RPMI8226 (cell line): ENCODE data around the gene REPS1.
"Not testable (repeated sequence)": the region's sequence is repeated elsewhere in the genome, so short reads cannot be mapped to it uniquely, and the experiment has no call there.

ENCODE experiments used
- DNase-seq: peaks from one replicate; pipeline ENCODE4 v3.0.0-alpha.2; 2015

The REPS1 gene, protein sequence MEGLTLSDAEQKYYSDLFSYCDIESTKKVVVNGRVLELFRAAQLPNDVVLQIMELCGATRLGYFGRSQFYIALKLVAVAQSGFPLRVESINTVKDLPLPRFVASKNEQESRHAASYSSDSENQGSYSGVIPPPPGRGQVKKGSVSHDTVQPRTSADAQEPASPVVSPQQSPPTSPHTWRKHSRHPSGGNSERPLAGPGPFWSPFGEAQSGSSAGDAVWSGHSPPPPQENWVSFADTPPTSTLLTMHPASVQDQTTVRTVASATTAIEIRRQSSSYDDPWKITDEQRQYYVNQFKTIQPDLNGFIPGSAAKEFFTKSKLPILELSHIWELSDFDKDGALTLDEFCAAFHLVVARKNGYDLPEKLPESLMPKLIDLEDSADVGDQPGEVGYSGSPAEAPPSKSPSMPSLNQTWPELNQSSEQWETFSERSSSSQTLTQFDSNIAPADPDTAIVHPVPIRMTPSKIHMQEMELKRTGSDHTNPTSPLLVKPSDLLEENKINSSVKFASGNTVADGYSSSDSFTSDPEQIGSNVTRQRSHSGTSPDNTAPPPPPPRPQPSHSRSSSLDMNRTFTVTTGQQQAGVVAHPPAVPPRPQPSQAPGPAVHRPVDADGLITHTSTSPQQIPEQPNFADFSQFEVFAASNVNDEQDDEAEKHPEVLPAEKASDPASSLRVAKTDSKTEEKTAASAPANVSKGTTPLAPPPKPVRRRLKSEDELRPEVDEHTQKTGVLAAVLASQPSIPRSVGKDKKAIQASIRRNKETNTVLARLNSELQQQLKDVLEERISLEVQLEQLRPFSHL

DNA sequence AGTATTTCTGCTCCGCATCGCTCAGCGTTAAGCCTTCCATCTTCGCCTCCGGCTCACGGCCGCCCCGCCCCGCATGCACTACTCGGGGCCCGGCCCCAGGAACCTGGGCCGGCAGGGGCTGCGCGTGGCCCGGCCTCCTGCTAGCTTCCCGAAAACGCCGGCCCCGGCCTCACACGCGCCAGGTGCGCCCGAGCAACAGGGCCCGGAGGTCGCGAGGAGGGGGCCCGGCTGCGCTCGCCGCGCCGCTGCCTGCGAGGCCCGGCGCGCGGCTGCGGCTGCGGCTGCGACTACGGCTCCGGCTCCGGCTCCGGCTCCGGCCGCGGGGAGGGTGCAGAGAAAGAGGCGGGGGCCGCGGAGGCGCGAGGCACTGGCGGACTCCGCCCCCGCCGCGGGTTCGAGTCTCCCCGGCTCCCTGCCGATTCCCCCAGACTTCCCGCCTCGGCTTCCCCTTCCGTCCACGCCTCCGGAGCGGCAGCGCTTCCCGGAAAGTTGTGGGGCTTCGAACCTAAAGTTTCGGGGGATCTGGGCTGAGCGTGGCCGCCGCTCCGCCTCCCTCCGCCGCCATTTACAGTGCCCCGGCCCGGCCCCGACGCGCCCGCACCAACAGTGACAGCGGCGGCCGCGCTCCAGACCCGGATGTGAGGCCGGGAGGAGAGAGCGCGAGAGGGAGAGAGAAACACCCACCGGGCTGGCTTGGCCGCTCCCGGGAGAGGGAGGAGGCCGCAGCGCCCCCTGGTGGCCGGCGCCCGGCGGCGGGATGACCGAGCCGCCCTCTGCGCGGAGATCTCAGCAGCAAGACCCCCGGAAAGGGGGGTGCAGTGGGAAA lies at the start of gene REPS1:
TSS of gene REPS1 (minus strand) at position 611 of the 826 bp plus-strand sequence. CDS start at position 40, 571 bp downstream.
- peak; percentile 88 for DNase-seq

DNA sequence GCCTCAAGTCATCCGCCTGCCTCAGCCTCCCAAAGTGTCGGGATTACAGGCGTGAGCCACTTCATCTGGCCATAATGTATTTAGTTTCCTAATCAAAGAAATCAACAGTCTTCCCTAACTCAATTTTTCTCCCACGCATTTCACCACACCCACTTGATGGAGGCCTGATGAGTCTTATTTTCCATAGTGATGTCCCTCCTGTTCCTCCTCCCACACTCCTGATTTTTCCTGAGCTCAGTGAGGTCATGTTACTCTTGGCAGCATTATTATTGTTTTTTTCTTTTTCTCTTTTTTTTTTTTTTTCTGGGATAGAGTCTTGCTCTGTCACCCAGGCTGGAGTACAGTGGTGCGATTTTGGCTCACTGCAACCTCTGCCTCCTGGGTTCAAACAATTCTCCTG lies 49.4 kb upstream of the REPS1 start:
- no peak for DNase-seq

DNA sequence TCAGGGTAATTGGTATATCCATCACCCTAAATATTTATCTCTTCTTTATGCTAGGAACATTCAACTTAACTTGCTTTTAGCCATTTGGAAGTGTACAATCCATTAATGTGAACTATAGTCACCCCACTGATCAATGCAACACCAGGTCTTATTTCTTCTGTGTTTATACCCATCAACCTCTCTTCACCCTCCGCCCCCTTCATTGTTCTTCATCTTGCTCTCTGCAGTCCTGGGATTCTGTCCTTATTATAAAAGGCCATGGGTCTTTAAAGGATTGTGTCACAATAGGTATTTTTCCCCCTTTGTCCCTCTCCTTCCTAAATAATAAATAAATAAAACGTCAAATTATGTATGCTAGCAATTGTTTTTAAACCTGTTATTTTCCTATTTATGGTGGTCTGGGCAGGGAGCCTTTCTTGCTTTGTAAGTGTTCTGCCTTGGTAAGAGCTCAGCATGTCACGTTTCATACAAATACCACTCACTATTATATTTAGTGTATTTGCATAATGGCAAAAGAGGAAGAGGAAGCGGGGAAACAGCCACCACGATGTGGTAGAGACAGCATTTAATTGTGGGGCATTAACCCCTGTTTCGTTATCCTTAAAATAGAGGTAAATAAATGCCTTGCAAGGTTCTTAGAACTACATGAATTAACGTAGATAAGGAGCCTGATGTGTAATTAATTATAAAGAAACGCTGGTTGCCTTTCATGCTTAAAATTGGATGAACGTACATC lies 42.3 kb upstream of the REPS1 start:
- DNase-seq, result peak; percentile 8

DNA sequence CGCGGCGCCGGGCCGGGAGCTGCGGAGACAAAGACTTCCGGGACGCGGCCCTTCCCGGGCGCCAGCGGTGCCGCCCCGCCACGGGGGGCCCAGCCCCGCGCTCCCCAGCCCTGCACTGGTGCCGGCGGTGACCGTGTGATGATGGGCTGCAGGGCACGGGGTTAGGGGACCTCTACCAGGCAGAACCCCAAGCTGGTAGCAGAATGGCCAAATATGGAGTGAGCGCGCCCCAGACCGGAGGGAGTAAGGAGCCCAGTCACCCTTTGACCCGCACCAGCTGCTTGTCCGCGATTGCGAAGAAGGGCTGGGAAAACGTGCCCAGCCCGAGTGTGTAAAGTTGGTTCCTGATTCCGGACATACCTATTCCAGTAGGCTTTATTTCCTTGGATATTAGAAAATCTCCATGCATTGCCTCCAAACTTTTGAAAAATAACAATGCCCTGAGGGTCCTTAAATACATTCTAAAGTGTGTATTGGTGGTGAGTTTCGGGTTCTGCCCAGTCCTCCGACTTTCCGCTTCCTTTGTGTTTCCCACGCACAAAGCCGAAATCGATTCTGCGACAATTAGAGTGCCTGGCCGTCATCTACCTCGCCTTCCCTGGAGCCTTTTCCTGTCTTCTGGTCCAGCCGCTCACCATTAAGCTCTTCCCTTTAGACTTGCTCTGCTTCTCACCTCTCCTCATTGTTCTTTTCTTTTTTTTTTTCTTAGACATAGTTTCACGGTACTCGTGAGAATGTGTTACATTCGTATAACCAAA lies 41.6 kb upstream of the REPS1 start:
- peak; percentile 21 for DNase-seq

DNA sequence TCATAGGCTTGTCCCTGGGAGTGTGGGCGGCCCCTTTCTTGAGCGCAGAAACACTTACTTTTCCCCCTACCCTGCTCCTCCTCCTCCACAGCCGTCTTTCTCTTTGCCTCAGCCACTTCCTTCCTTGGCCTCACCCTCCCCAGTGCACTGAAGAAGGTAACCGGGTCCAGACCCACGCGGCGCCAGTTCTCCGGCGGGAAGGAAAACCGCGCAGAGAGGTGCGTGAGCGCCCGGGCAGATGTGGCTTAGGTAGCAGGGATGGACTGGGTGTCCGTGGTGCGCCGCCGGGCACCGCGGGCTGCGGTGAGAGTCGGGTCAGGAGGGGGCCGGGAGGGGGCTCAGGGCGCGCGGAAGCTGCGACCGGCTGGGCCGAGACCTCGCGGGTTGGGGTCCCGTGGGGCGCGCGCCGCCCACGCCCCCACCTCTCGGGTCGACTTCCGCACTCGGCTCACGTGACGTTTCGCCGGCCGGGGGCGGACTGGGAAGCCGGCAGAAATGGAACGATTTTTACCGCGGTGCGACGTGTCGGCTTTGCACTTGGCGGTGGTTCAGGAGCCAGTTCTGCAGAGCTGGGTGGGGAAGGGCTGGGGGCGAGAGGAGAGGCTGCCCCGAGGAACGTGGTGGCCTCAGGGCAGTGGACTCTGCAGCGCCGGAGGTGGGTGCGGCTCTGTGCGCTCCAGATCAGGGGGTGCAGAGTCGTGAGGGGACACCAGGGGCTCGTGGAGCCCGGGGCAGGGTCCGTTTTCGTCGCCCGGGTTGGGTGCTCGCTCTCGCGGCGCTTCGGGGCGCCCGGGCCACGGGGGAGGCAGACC lies 40.8 kb upstream of the REPS1 start, which contains the start of gene ABRACL:
TSS of gene ABRACL (plus strand) at position 88 of the 812 bp plus-strand sequence. CDS start 5,416 bp downstream, outside the sequence.
- peak; percentile 67 for DNase-seq

DNA sequence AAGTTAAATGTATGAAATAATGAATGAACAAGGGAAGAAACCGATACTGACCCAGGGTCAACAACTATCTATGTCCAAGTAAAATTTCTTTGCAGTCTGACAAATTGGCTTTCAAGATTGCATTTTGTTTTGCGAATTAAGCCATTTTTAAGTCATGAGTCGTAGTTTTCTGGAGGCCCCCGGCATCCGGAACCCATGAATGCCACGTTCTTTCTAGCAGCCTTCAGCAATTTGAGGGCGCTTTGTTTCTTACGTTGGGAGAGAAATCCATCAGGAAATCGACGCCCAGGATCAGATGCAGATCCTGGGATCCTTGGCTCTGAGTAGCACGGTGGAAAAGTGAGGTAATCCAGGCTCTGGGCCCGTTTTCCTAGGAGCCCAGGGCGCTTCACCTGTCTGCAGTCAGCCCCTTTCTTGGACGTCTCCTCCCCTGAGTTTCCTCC lies 40.2 kb upstream of the REPS1 start:
- DNase-seq, result peak; percentile 15

DNA sequence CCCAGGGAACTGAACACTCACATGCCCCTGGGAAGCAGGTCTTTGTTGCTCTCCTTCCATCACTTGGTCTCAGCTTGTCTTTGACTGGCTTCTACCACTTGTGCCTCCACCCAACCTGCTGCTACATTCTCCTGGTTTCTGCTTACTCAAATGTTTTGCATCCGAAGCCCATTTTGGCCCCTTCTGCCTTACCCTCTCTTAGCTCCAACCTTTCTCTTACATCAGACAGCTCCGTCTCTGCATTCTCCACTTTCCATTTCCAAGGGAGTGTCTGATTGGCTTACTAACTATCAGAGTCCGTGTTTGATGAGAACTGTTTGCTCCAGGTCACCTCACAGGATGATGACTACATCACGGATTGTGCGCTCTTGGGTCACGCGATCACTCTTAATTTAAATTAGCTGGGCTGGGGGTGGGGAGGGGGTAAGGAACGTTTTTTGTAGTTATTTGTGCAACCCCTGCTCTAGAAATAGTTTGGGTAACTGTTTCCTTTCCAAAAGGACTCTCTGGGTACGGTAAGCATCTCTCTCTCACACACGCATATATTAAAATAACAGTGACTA lies 39.6 kb upstream of the REPS1 start:
- DNase-seq, result no peak

DNA sequence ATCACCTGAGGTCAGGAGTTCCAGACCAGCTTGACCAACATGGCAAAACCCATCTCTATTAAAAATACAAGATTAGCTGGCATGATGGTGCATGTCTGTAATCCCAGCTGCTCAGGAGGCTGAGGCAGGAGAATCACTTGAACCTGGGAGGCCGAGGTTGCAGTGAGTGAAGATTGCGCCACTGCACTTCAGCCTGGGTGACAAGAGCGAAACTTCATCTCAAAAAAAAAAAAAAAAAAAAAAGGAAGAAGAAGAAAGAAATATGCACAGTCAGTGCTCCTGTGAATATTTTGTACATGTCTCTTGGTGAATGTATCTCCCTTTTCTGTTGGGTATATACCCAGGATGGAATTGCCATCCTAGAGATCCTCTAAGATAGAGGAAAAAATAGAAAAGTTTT lies 37.4 kb upstream of the REPS1 start:
- not testable (repeated sequence) for DNase-seq

DNA sequence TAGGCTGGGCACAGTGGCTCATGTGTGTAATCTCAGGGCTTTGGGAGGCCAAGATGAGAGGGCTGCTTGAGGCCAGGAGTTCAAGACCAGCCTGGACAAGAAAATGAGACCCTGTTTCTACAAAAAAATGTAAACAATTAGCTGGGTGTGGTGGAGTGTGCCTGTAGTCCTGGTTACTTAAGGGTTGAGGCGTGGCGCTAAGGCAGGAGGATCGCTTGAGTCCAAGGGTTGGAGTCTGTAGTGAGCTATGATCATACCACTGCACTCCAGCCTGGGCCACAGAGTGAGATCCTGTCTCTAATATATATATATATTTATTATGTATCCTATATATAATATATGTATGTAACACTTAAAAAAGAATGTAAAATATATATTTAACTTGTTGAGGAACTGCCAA lies 32.6 kb upstream of the REPS1 start:
- DNase-seq, result no peak

DNA sequence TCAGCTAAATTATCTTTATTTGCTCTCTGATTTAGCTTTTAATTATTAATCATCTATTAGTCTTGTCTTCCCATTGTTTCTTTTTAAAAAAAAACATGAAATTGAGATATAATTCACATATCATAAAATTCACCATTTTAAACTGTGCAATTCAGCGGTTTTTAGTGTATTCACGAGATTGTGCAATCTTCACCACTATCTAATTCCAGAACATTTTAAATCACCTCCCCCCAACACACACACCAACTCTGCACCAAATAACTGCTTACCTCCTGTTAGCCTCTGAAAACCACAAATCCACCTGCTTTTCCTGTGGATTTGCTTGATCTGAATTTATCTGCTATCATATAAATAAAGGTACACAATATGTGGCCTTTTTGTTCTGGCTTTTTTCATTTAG lies 31.7 kb upstream of the REPS1 start:
- DNase-seq, result no peak

DNA sequence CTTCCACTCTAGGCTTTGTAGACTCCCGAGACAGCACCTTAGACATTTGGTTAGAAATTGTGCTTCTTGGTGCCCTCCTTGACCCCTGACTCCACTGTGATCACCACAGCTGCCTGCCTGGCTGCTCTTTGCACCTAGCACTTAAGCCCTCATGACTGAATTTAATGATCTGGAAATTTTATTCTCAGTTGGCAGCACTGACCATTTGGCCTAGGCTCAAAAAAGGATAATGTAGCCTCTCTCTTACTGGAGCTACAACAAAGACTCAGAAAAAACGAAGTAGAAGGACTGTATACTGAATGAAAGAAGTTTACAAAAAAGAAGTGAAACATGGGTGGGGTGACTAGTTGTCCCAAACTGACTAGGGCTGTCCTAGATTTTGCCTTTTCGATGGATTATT lies 29.2 kb upstream of the REPS1 start:
- DNase-seq, result no peak

DNA sequence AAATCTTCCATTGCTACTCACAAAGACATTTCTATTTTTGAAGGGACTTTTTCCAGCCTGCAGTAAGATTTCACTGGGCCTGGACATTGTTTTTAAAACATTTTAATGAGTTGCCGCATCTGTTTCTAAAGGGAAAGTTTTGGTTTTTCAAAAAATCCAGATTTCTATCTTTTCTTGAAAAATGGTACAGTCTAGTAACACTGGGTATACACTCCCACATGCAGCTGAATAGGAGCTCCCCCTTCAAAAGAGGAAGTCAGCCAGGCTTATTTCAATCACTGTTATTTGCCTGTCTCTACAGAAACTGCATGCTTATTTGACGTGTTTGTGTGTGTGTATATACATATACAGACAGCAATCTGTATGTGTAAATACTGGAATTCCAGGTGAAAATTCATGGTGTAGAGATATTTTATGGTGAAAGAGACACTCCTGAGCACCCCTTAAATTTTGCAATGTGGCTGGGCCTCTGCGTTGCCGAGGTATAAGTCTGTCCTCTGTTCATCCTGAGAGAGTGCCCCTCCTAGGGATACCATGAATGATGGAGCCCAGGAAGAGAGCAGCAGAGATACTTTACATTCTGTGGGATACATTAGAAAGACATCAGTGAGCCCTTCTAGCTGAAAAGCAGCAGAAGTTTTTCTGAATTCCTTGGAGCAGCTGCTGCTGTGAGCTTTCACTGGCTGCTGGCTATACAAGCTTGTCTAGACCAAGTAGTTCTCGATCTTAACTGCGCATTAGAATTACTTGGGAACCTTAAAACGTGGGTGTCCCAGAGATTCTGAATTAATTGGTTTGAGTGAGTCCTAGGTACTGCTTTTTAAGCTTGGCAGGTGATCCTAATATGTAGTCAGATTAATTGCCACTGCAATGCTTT lies 28.5 kb upstream of the REPS1 start:
- DNase-seq, result peak; percentile 11

DNA sequence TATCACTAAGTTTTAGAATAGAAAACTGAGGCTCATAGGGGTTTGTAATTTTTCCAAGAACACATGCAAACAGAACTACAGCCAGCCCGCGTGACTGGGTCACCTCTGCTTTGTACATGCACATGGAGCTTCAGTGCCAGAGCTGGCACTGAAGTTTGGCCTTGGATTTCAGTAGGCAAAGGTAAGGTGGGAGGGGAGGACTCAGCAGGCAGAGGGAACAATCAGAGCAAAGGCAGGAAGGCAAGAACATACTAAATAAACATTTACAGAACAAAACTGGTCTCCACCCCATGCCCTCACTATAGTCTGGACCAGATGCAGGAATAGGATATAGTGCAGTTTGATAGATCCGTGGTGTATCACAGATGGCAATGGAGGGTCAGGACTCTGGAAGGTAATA lies 26.9 kb upstream of the REPS1 start:
- no peak for DNase-seq

DNA sequence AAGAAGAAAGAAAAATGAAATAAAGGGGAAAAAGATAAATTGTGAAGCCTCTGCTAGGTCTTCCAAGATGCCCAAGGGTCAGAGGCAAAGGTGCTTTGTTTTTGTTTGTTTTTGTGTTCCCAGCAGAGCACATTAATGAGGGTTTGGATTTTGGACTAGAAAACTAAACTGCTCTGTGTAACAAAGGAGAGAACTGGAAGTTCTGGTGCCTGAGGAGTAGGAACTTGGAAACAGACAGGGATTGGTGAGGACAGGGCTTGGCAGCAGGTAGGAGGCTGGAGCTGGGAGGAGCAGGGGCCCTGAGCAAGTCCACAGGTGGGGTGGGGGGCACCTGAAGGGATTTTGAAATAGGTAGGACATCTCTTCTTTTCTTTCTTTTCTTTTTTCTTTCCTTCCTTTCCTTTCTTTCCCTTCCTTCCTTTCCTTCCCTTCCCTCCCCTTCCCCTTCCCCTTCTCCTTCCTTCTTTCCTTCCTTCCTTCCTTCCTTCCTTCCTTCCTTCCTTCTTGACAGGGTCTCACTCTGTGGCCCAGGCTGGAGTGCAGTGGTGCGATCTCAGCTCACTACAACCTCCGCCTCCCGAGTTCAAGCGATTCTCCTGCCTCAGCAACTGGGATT lies 25.2 kb upstream of the REPS1 start:
- DNase-seq, result no peak

DNA sequence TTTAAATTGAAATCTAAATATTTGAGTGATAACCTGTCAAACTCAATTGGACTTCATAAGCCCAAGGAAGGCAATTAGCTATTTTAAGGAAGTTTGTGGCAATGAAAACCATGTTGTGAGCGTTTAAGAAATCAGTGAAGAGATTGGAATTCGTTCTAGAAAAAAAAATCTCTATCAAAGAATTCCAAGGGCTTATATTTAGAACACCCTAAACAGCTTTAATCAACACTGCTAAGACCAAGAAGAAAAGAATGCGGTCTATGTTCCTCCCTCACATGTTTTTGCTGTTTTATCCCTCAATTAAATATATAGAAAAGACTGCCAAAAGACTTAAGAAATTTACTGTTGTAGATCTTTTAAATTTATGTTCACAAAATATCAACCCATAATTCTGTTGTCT lies 23.9 kb upstream of the REPS1 start:
- DNase-seq, result no peak

DNA sequence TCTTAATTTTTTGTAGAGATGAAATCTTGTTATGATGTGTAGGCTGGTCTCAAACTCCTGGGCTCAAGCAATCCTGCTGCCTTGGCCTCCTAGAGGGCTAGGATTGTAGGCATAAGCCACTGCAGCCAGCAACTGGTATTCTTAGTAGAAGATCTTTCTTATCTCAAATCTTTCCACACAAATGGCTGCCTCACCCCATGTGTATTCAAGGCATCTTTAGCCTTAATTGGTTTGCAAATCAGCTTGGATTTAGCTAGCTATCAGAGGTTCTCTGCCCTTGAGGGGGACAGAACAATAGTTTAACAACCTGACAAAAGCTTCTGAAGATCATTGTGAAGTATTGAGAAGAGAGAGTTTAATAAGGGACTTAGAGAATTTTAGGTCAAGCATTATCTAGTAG lies 22.6 kb upstream of the REPS1 start:
- DNase-seq, result no peak

DNA sequence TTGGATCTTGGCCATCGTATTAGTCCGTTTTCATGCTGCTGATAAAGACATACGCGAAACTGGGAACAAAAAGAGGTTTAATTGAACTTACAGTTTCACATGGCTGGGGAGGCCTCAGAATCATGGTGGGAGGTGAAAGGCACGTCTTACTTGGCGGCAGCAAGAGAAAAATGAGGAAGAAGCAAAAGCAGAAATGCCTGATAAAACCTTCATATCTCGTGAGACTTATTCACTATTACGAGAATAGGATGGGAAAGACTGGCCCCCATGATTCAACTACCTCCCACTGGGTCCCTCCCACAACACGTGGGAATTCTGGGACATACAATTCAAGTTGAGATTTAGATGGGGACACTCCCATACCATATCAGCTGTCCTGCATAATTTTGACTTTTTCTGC lies 20.1 kb upstream of the REPS1 start:
- DNase-seq, result no peak

DNA sequence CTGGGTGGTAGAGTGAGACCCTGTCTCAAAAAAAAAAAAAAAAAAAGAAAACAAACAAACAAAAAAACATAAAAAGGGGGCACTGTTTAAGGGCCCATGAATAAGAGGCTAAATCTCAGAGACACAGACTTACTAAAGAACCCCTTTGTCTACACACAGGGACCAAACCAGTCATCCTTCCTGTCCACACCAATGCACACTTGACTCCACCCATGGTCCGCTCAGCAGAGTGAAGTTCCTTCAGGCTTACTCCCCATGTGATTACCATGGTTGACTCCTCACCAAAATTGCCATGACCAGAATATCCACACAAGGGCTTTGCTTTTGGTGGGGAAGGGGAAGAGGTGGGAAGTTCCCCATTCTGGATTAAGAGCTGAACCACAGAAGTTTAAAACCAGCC lies 19.4 kb upstream of the REPS1 start:
- DNase-seq, result no peak

DNA sequence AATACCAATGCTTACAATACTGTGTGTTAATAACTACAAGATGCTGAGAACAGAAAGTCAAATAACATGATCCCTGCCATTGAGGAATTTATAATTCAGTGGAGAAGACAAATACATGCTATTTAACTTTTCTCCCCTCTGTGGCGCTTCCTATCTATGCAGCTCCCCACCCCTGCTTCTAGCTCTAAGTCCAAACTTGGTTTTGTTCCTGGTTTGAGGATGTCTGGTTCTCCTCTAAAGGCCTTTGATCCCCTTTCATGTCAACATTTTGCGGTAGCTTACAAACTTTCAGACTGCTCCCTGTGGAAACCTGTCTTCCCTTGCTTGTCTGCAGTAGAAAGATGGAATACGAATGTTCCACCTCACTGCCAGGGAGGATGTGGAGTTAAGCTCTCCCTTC lies 18.4 kb upstream of the REPS1 start:
- DNase-seq, result no peak
